Astrocyte (in vitro differentiated cells and primary cell): ENCODE results near the gene SUOX.

Experiments
- EZH2 ChIP-seq: IDR thresholded peaks from 2 replicates; pipeline ENCODE4 v1.6.1; 2012; ENCODE audit warnings: mild to moderate bottlenecking, low read length, inconsistent platforms; ENCODE audit not compliant: insufficient read depth
- TF ChIP-seq, protein P1 (sequence below): IDR thresholded peaks from 2 replicates; pipeline ENCODE4 v1.5.1; 2011; ENCODE audit warnings: low read depth, mild to moderate bottlenecking, inconsistent platforms, low read length, moderate library complexity; ENCODE audit not compliant: insufficient read depth

GRCh38 chr12:56040151-56040550, 43.1 kb downstream of the SUOX start:
- TF ChIP-seq, protein P1, sequence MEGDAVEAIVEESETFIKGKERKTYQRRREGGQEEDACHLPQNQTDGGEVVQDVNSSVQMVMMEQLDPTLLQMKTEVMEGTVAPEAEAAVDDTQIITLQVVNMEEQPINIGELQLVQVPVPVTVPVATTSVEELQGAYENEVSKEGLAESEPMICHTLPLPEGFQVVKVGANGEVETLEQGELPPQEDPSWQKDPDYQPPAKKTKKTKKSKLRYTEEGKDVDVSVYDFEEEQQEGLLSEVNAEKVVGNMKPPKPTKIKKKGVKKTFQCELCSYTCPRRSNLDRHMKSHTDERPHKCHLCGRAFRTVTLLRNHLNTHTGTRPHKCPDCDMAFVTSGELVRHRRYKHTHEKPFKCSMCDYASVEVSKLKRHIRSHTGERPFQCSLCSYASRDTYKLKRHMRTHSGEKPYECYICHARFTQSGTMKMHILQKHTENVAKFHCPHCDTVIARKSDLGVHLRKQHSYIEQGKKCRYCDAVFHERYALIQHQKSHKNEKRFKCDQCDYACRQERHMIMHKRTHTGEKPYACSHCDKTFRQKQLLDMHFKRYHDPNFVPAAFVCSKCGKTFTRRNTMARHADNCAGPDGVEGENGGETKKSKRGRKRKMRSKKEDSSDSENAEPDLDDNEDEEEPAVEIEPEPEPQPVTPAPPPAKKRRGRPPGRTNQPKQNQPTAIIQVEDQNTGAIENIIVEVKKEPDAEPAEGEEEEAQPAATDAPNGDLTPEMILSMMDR: no peak
- TF ChIP-seq EZH2: no peak
